HCT116 (cell line): ENCODE data around the gene AAMDC. TPM values are rescaled to one million over a fixed set of nuclear protein-coding genes. Genes with fewer than 3 reads are reported as not detected.

Source experiments
- ATAC-seq: fragments of 200-7000 bp; cut with Tn5 transposase; 2 replicates; pipeline ENCODE4 v1.9.1; 2020; ENCODE audit warnings: mild to moderate bottlenecking, moderate library complexity
- BruUV-seq: library from RNA; stranded (reverse); fragments of 400-500 nt; replicated peaks from 2 replicates; lab custom pipeline; 2021; lab: Mats Ljungman, UMichigan
- CTCF ChIA-PET: fragments of 300-600 bp; sonication (Branson Sonifier 250); formaldehyde crosslinking; loops from one replicate; lab custom pipeline; 2021; ENCODE audit warnings: antibody characterized with exemption; lab: Charles Lee
- POLR2A ChIA-PET: fragments of 300-600, 350-600 bp; sonication (Branson Sonifier 250); formaldehyde crosslinking; loops from one replicate; lab custom pipeline; 2021; ENCODE audit warnings: antibody characterized with exemption; lab: Charles Lee
- RAD21 ChIA-PET, 2 experiments: fragments of 300-600 bp; sonication (Branson Sonifier 250); formaldehyde crosslinking; loops; one replicate each; lab custom pipeline; 2023; ENCODE audit warnings: low total read pairs in 2 of 2; ENCODE audit not compliant: uncharacterized antibody in 2 of 2, unreplicated experiment in 2 of 2, low non-redundant PET in 1 of 2; lab: Charles Lee
- DNase-seq: peaks from one replicate; pipeline ENCODE4 v3.0.0-alpha.2; 2010; ENCODE audit warnings: low read depth, low spot score
- H2AFZ ChIP-seq: fragments of 200-600 bp; shearing (Covaris generic), sonication (generic); 2 replicates; pipeline ENCODE4 v1.6.1; 2017; ENCODE audit warnings: low read depth, mixed run types, mixed read lengths, antibody characterized with exemption, low read length; ENCODE audit not compliant: poor library complexity, severe bottlenecking
- H3K27ac ChIP-seq: 2 replicates; pipeline ENCODE4 v1.5.1; 2012; ENCODE audit warnings: low read depth, low read length
- H3K27me3 ChIP-seq: fragments of 200-600 bp; sonication (generic); 2 replicates; pipeline ENCODE4 v1.6.1; 2016; ENCODE audit warnings: mixed run types, low read length, mixed read lengths; ENCODE audit not compliant: insufficient read depth
- H3K36me3 ChIP-seq, 2 experiments: fragments of 200-500 bp in 1 of 2; fragments of 200-600 bp in 1 of 2; sonication (Bioruptor generic) in 1 of 2; sonication (generic) in 1 of 2; 2 replicates each; pipeline versions ENCODE4 v1.5.1 to v1.6.1; 2014 to 2016; ENCODE audit warnings: low read length in 2 of 2, inconsistent platforms in 1 of 2, mixed read lengths in 1 of 2, mixed run types in 1 of 2; ENCODE audit not compliant: insufficient read depth in 2 of 2, control insufficient read depth in 1 of 2
- H3K4me1 ChIP-seq, 2 experiments: fragments of 200-600 bp in 1 of 2; sonication (generic) in 1 of 2; 2 replicates each; pipeline versions ENCODE4 v1.5.1 to v1.6.1; 2012 to 2017; ENCODE audit warnings: low read length in 2 of 2, inconsistent platforms in 1 of 2, mild to moderate bottlenecking in 1 of 2, mixed read lengths in 1 of 2, mixed run types in 1 of 2, moderate library complexity in 1 of 2; ENCODE audit not compliant: insufficient read depth in 2 of 2, control insufficient read depth in 1 of 2
- H3K4me2 ChIP-seq: fragments of 200-600 bp; sonication (generic); 2 replicates; pipeline ENCODE4 v1.6.1; 2017; ENCODE audit warnings: mixed run types, low read length, mixed read lengths
- H3K4me3 ChIP-seq, 2 experiments: fragments of 200-600 bp in 1 of 2; sonication (generic) in 1 of 2; replicated peaks in 1 of 2; 2 replicates each; pipeline ENCODE4 v1.5.1; 2011 to 2016; ENCODE audit warnings: low read length in 2 of 2, control low read depth in 1 of 2, low read depth in 1 of 2, mild to moderate bottlenecking in 1 of 2, mixed read lengths in 1 of 2, mixed run types in 1 of 2
- H3K79me2 ChIP-seq: fragments of 200-600 bp; sonication (generic); 2 replicates; pipeline ENCODE4 v1.6.1; 2017; ENCODE audit warnings: mild to moderate bottlenecking, mixed run types, low read length, moderate library complexity, mixed read lengths; ENCODE audit not compliant: insufficient read depth
- H3K9ac ChIP-seq: fragments of 200-600 bp; sonication (generic); 2 replicates; pipeline ENCODE4 v1.6.1; 2016; ENCODE audit warnings: low read length, mixed read lengths
- H3K9me2 ChIP-seq: fragments of 200-600 bp; sonication (generic), shearing (Covaris generic); 2 replicates; pipeline ENCODE4 v1.6.1; 2017; ENCODE audit warnings: mixed run types, mild to moderate bottlenecking, moderate library complexity; ENCODE audit not compliant: insufficient read depth
- H3K9me3 ChIP-seq, 2 experiments: fragments of 200-500 bp in 1 of 2; fragments of 200-600 bp in 1 of 2; sonication (Bioruptor generic) in 1 of 2; sonication (generic) in 1 of 2; 2 replicates each; pipeline ENCODE4 v1.6.1; 2014 to 2017; ENCODE audit warnings: low read length in 2 of 2, mixed read lengths in 2 of 2, inconsistent platforms in 1 of 2, low read depth in 1 of 2, mild to moderate bottlenecking in 1 of 2, mixed run types in 1 of 2, moderate library complexity in 1 of 2; ENCODE audit not compliant: control insufficient read depth in 1 of 2, insufficient read depth in 1 of 2
- H4K20me1 ChIP-seq: fragments of 200-600 bp; sonication (generic), shearing (Covaris generic); 2 replicates; pipeline ENCODE4 v1.6.1; 2017; ENCODE audit warnings: mixed run types, mild to moderate bottlenecking, moderate library complexity; ENCODE audit not compliant: insufficient read depth
- CBX3 ChIP-seq: IDR thresholded peaks from 2 replicates; pipeline ENCODE4 v1.6.1; 2012; ENCODE audit warnings: low read depth
- CEBPB ChIP-seq: IDR thresholded peaks from 2 replicates; pipeline ENCODE4 v1.6.1; 2012; ENCODE audit warnings: low read depth
- EGR1 ChIP-seq: IDR thresholded peaks from 2 replicates; pipeline ENCODE4 v1.6.1; 2012; ENCODE audit warnings: low read depth
- ELF1 ChIP-seq: IDR thresholded peaks from 2 replicates; pipeline ENCODE4 v1.6.1; 2012; ENCODE audit warnings: low read depth, borderline replicate concordance
- EZH2phosphoT487 ChIP-seq: fragments of 200-600 bp; IDR thresholded peaks from 2 replicates; pipeline ENCODE4 v1.6.1; 2018; ENCODE audit warnings: antibody characterized with exemption, borderline replicate concordance
- FOSL1 ChIP-seq: IDR thresholded peaks from 2 replicates; pipeline ENCODE4 v1.6.1; 2012; ENCODE audit warnings: low read depth
- JUND ChIP-seq: IDR thresholded peaks from 2 replicates; pipeline ENCODE4 v1.6.1; 2012
- POLR2A ChIP-seq: IDR thresholded peaks from 2 replicates; pipeline ENCODE4 v1.7.0; 2011; ENCODE audit warnings: borderline replicate concordance; ENCODE audit not compliant: insufficient read depth, insufficient read length; ENCODE audit errors: extremely low read depth
- SIN3A ChIP-seq: IDR thresholded peaks from 2 replicates; pipeline ENCODE4 v1.6.1; 2012; ENCODE audit warnings: low read depth
- SP1 ChIP-seq: IDR thresholded peaks from 2 replicates; pipeline ENCODE4 v1.6.1; 2012; ENCODE audit warnings: low read depth
- SRF ChIP-seq: IDR thresholded peaks from 2 replicates; pipeline ENCODE4 v1.6.1; 2012; ENCODE audit warnings: low read depth
- TCF7L2 ChIP-seq: IDR thresholded peaks from 2 replicates; pipeline ENCODE4 v1.7.0; 2011; ENCODE audit warnings: borderline replicate concordance, inconsistent platforms; ENCODE audit not compliant: insufficient read depth, insufficient read length; ENCODE audit errors: extremely low read depth
- ZFX ChIP-seq: fragments of 450-650 bp; IDR thresholded peaks from 2 replicates; pipeline ENCODE4 v1.6.1; 2017
- ZNF274 ChIP-seq: fragments of 200-500 bp; sonication (Bioruptor generic); IDR thresholded peaks from 2 replicates; pipeline ENCODE4 v1.6.1; 2014; ENCODE audit warnings: mild to moderate bottlenecking, low read depth, low read length, inconsistent platforms
- intact Hi-C: fragments of 100-400 bp; cut with micrococcal nuclease; formaldehyde crosslinking; loops from 2 replicates; pipeline ENCODE4 v1.10.0; 2022
- total RNA-seq: library from RNA; stranded (reverse); gene quantifications from one replicate; pipeline ENCODE4 v1.2.1, GENCODE V29; 2021; ENCODE audit not compliant: unreplicated experiment
- TF ChIP-seq, protein P1 (sequence below): IDR thresholded peaks from 2 replicates; pipeline ENCODE4 v1.6.1; 2011; ENCODE audit warnings: mild to moderate bottlenecking, low read length, moderate library complexity; ENCODE audit not compliant: insufficient replicate concordance; ENCODE audit errors: extremely low read depth

Gene AAMDC
- total RNA-seq, 1 experiment from 2014 or later = 11.2 TPM

DNA sequence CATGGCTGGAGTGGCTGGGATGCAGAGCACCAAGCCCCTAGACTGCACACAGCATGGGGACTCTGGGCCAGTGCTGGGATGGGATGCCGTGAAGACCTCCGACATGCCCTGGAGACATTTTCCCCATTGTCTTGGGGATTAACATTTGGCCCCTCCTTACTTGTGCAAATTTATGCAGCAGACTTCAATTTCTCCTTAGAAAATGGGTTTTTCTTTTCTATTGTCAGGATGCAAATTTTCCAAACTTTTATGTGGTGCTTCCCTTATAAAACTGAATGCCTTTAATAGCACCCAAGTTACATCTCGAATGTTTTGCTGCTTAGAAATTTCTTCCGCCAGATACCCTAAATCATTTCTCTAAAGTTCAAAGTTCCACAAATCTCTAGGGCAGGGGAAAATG, 29.6 kb upstream of the AAMDC start:
- H3K27me3 ChIP-seq = no peaks in the 10 kb centered on the region
- H3K4me3 ChIP-seq = no peak overlapping the region
- H3K27ac ChIP-seq = no peak overlapping the region
- peaks cover 92% of the 10 kb centered on the region for H3K79me2 ChIP-seq
- TF ChIP-seq ELF1 (no peak), CEBPB (no peak), SRF (no peak), CBX3 (no peak), FOSL1 (no peak)
- TF ChIP-seq, protein P1, sequence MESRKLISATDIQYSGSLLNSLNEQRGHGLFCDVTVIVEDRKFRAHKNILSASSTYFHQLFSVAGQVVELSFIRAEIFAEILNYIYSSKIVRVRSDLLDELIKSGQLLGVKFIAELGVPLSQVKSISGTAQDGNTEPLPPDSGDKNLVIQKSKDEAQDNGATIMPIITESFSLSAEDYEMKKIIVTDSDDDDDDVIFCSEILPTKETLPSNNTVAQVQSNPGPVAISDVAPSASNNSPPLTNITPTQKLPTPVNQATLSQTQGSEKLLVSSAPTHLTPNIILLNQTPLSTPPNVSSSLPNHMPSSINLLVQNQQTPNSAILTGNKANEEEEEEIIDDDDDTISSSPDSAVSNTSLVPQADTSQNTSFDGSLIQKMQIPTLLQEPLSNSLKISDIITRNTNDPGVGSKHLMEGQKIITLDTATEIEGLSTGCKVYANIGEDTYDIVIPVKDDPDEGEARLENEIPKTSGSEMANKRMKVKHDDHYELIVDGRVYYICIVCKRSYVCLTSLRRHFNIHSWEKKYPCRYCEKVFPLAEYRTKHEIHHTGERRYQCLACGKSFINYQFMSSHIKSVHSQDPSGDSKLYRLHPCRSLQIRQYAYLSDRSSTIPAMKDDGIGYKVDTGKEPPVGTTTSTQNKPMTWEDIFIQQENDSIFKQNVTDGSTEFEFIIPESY = no peak
- 0 out of 4 replicates have a peak, but pooled peaks cover 0 to 6% of the 10 kb centered on the region in 2 experiments for H3K36me3 ChIP-seq
- POLR2A ChIA-PET = no interaction called here
- H3K4me2 ChIP-seq = no peak overlapping the region
- BruUV-seq = no TSS peak
- ATAC-seq = no peak
- H2AFZ ChIP-seq = no peak overlapping the region
- intact Hi-C loops = no loop called here
- no peak for DNase-seq
- peaks cover 11% of the 10 kb centered on the region for H4K20me1 ChIP-seq
- H3K4me1 ChIP-seq = no peaks in the 10 kb centered on the region
- no peaks in the 10 kb centered on the region for H3K9me3 ChIP-seq
- RAD21 ChIA-PET = no interaction called here
- CTCF ChIA-PET = no interaction called here
- no peak overlapping the region for H3K9ac ChIP-seq
- H3K9me2 ChIP-seq = no peaks in the 10 kb centered on the region

DNA sequence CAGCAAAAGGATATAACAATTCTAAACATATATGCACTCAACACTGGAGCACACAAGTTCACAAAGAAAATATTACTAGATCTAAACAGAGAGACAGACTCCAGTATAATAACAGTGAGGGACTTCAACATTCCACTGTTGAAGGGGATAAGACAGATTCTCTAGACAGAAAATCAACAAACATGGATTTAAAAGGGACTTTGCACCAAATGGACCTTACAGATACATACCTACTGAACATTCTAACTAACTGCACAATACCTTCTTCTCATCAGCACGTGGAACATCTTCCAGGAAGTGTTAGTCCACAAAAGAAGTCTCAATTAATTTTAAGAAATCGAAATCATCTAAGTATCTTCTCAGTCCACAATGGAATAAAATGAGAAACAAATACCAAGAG, 27.0 kb upstream of the AAMDC start:
- ChIA-PET POLR2A (no interaction called here), CTCF (no interaction called here), RAD21 (no interaction called here)
- ATAC-seq = no peak
- TF ChIP-seq SRF (no peak), CBX3 (no peak), SIN3A (no peak), ZNF274 (no peak), POLR2A (no peak), JUND (no peak), TCF7L2 (no peak), EGR1 (no peak), CEBPB (no peak), EZH2phosphoT487 (no peak), SP1 (no peak), ZFX (no peak), ELF1 (no peak)
- TF ChIP-seq, protein P1 = no peak
- no peak overlapping the region for H3K4me2 ChIP-seq
- H3K27me3 ChIP-seq = no peaks in the 10 kb centered on the region
- peaks cover 83% of the 10 kb centered on the region for H3K79me2 ChIP-seq
- no peak overlapping the region for H2AFZ ChIP-seq
- no TSS peak for BruUV-seq
- H3K36me3 ChIP-seq = 0 out of 4 replicates have a peak, but pooled peaks cover 0 to 6% of the 10 kb centered on the region in 2 experiments
- no peaks in the 10 kb centered on the region for H3K4me1 ChIP-seq
- no peak overlapping the region for H3K27ac ChIP-seq
- intact Hi-C loops = no loop called here
- DNase-seq = no peak
- no peak overlapping the region for H3K9ac ChIP-seq
- H3K9me2 ChIP-seq = no peaks in the 10 kb centered on the region
- no peak overlapping the region for H3K4me3 ChIP-seq
- H3K9me3 ChIP-seq = no peaks in the 10 kb centered on the region
- no peaks in the 10 kb centered on the region for H4K20me1 ChIP-seq
